GM12878 (cell line): ENCODE results near the gene ANGEL1. TPM values are rescaled to one million over a fixed set of nuclear protein-coding genes. Genes with fewer than 3 reads are reported as not detected.
A peak's percentile ranks its signal among the peaks of the same experiment; 100 is the strongest.

Source experiments
- ATAC-seq: fragments of 200-7000 bp; cut with Tn5 transposase; 3 replicates; pipeline ENCODE4 v1.9.1; 2020; ENCODE audit warnings: mild to moderate bottlenecking, moderate library complexity
- BruUV-seq: library from RNA; stranded (reverse); fragments of 400-500 nt; replicated peaks from 2 replicates; lab custom pipeline; 2021; lab: Mats Ljungman, UMichigan
- CTCF ChIA-PET: fragments of 300-600 bp; sonication (Branson Sonifier 250); formaldehyde crosslinking; extraction: SDS; loops from one replicate; lab custom pipeline; 2021; ENCODE audit warnings: inconsistent platforms; lab: Yijun Ruan, JAX
- POLR2A ChIA-PET: fragments of 350-600 bp; formaldehyde crosslinking; extraction: SDS; loops from one replicate; lab custom pipeline; 2021; ENCODE audit warnings: inconsistent platforms; lab: Charles Lee
- RAD21 ChIA-PET: fragments of 300-600 bp; sonication (Branson Sonifier 250); formaldehyde crosslinking; loops from one replicate; lab custom pipeline; 2023; ENCODE audit warnings: antibody characterized with exemption; ENCODE audit not compliant: unreplicated experiment; lab: Charles Lee
- SMC1A ChIA-PET: fragments of 300-600 bp; sonication (Branson Sonifier 250); formaldehyde crosslinking; loops from one replicate; lab custom pipeline; 2023; ENCODE audit not compliant: unreplicated experiment, uncharacterized antibody; lab: Charles Lee
- DNase-seq: peaks from one replicate; pipeline ENCODE4 v3.0.0-alpha.2; 2011; ENCODE audit warnings: low read depth, low spot score
- FAIRE-seq: peaks from 3 replicates; lab custom pipeline; 2011; peaks lifted over from hg19 to GRCh38; lab: Jason Lieb, UNC
- H2AFZ ChIP-seq: 2 replicates; pipeline ENCODE4 v1.6.0; 2011; ENCODE audit warnings: low read depth, low read length, control low read depth; ENCODE audit not compliant: control insufficient read depth
- H3K27ac ChIP-seq: 2 replicates; pipeline ENCODE4 v1.5.1; 2011; ENCODE audit warnings: control low read depth; ENCODE audit not compliant: control insufficient read depth, insufficient read depth
- H3K27me3 ChIP-seq, 2 experiments: replicated peaks in 1 of 2; 2 replicates each; pipeline versions ENCODE4 v1.6.0 to v1.6.1; 2011; ENCODE audit warnings: low read length in 1 of 2; ENCODE audit not compliant: control insufficient read depth in 2 of 2, insufficient read depth in 2 of 2
- H3K36me3 ChIP-seq, 2 experiments: 2 replicates each; pipeline ENCODE4 v1.5.1; 2011; ENCODE audit warnings: low read length in 1 of 2; ENCODE audit not compliant: control insufficient read depth in 2 of 2, insufficient read depth in 2 of 2
- H3K4me1 ChIP-seq: 2 replicates; pipeline ENCODE4 v1.6.1; 2011; ENCODE audit warnings: mild to moderate bottlenecking, low read length, moderate library complexity, mixed read lengths; ENCODE audit not compliant: control insufficient read depth, insufficient read depth
- H3K4me2 ChIP-seq: 2 replicates; pipeline ENCODE4 v1.6.0; 2011; ENCODE audit warnings: control low read depth; ENCODE audit not compliant: control insufficient read depth, insufficient read depth
- H3K4me3 ChIP-seq: fragments of 200-600 bp; sonication (generic); 2 replicates; pipeline ENCODE4 v1.5.1; 2016
- H3K79me2 ChIP-seq: 2 replicates; pipeline ENCODE4 v1.6.0; 2011; ENCODE audit warnings: low read length; ENCODE audit not compliant: control insufficient read depth, insufficient read depth
- H3K9ac ChIP-seq: 2 replicates; pipeline ENCODE4 v1.8.0; 2011; ENCODE audit warnings: low read length, control low read depth, mixed read lengths; ENCODE audit not compliant: control insufficient read depth, insufficient read depth
- H3K9me3 ChIP-seq: replicated peaks from 3 replicates; pipeline ENCODE4 v1.5.1; 2011; ENCODE audit warnings: mild to moderate bottlenecking, low read length; ENCODE audit not compliant: control insufficient read depth, insufficient read depth
- H4K20me1 ChIP-seq: 2 replicates; pipeline ENCODE4 v1.6.0; 2011; ENCODE audit not compliant: control insufficient read depth, insufficient read depth
- BACH1 ChIP-seq: fragments of 450-650 bp; IDR thresholded peaks from 2 replicates; pipeline ENCODE4 v1.6.1; 2017; ENCODE audit warnings: mild to moderate bottlenecking, borderline replicate concordance
- BRCA1 ChIP-seq: IDR thresholded peaks from 2 replicates; pipeline ENCODE4 v1.6.1; 2011; ENCODE audit warnings: low read depth, low read length, improper control_type of control experiment
- CREM ChIP-seq: IDR thresholded peaks from 2 replicates; pipeline ENCODE4 v1.6.1; 2014; ENCODE audit warnings: antibody characterized with exemption, low read depth
- ELK1 ChIP-seq: IDR thresholded peaks from 2 replicates; pipeline ENCODE4 v1.6.1; 2012; ENCODE audit warnings: low read depth, low read length, improper control_type of control experiment
- NR2C1 ChIP-seq: fragments of 450-650 bp; IDR thresholded peaks from 2 replicates; pipeline ENCODE4 v1.6.1; 2017; ENCODE audit warnings: antibody characterized with exemption, mild to moderate bottlenecking, moderate library complexity
- RCOR1 ChIP-seq: conservative IDR thresholded peaks from 2 replicates; pipeline ENCODE4 v1.6.1; 2012; ENCODE audit warnings: low read depth, low read length, improper control_type of control experiment
- TCF7 ChIP-seq: IDR thresholded peaks from 2 replicates; pipeline ENCODE4 v1.6.1; 2014; ENCODE audit warnings: antibody characterized with exemption, borderline replicate concordance
- ZNF687 ChIP-seq: fragments of 450-650 bp; IDR thresholded peaks from 2 replicates; pipeline ENCODE4 v1.6.1; 2017; ENCODE audit warnings: mild to moderate bottlenecking, moderate library complexity
- WGBS: methylation state at CpG from one replicate; pipeline ENCODE4 v1.1.6; 2016; ENCODE audit warnings: low lambda C conversion rate; ENCODE audit not compliant: insufficient replicate concordance, insufficient coverage; ENCODE audit errors: missing lambda C conversion rate; 5-methylcytosine and 5-hydroxymethylcytosine counted together
- in situ Hi-C: fragments of 300-500 bp; cut with MboI; formaldehyde crosslinking; loops from 9 replicates; pipeline ENCODE4 v1.14.3; 2018; ENCODE audit warnings: mixed read lengths
- intact Hi-C: fragments of 100-400 bp; cut with micrococcal nuclease; formaldehyde crosslinking; loops from one replicate; pipeline ENCODE4 v1.14.2; 2022; ENCODE audit not compliant: unreplicated experiment
- polyA plus RNA-seq, 11 experiments: library from polyadenylated mRNA; depleted of rRNA in 4 of 11; unstranded in 6 of 11; stranded (reverse) in 5 of 11; fragments of >200 nt; fragmentation: Nextera tagmentation in 4 of 11; fragmentation: Illumina TruSeq in 1 of 11; extraction: Ambion mirVana in 4 of 11; extraction: Trizol in 1 of 11; gene quantifications; 1 replicate in 1 of 11; 2 replicates in 10 of 11; pipeline versions ENCODE4 v1.2.1 to v1.2.3, GENCODE V29; 2011 to 2016; ENCODE audit warnings: inconsistent platforms in 2 of 11, missing spikeins in 2 of 11, low read depth in 1 of 11
- total RNA-seq, 4 experiments: library from RNA; depleted of rRNA in 3 of 4; stranded (reverse); fragments of >200 nt in 3 of 4; fragmentation: Illumina TruSeq in 1 of 4; extraction: Trizol in 1 of 4; gene quantifications; 2 replicates each; pipeline versions ENCODE4 v1.2.1 to v1.2.3, GENCODE V29; 2013 to 2021
- TF ChIP-seq, protein P1 (sequence below): fragments of 450-650 bp; IDR thresholded peaks from 2 replicates; pipeline ENCODE4 v1.6.1; 2014; ENCODE audit warnings: mild to moderate bottlenecking

Gene ANGEL1
- total and polyA plus RNA-seq, 10 of the 15 experiments (the other 5 are each of a cell fraction or from before 2014, with no cell fraction given): 1.7 to 29.7 (median 12.3) TPM

GRCh38 chr14:76760331-76761135 is 52.1 kb downstream of the ANGEL1 start:
- CTCF ChIA-PET: interaction anchor here (1.2 to 1.4 kb wide), 2 partner anchors 24 to 51 kb away, joined by 3 to 4 read pairs; no protein-coding TSS in a partner anchor
- Histone ChIP-seq H3K27me3 (peaks cover 2 to 7% of the 10 kb centered on the region in 2 experiments), H3K4me3 (peak overlapping the region; percentile 71), H3K79me2 (no peaks in the 10 kb centered on the region), H4K20me1 (no peaks in the 10 kb centered on the region), H3K4me1 (no peaks in the 10 kb centered on the region; the same call in 1 of the 2 replicates), H3K4me2 (peak overlapping the region; percentile 78), H3K36me3 (no peaks in the 10 kb centered on the region), H2AFZ (peak overlapping the region; percentile 66), H3K9ac (no peak overlapping the region), H3K9me3 (no peaks in the 10 kb centered on the region), H3K27ac (no peak overlapping the region)
- no TSS peak for BruUV-seq
- TF ChIP-seq BACH1 (no peak), NR2C1 (no peak), RCOR1 (no peak), TCF7 (no peak), ZNF687 (no peak), CREM (no peak), ELK1 (no peak), BRCA1 (no peak)
- TF ChIP-seq, protein P1, sequence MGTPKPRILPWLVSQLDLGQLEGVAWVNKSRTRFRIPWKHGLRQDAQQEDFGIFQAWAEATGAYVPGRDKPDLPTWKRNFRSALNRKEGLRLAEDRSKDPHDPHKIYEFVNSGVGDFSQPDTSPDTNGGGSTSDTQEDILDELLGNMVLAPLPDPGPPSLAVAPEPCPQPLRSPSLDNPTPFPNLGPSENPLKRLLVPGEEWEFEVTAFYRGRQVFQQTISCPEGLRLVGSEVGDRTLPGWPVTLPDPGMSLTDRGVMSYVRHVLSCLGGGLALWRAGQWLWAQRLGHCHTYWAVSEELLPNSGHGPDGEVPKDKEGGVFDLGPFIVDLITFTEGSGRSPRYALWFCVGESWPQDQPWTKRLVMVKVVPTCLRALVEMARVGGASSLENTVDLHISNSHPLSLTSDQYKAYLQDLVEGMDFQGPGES: no peak
- intact Hi-C loops: loop anchor here (5.0 kb wide), 1 partner anchor 52 kb away; the partner anchor contains the start of gene ANGEL1
- RAD21 ChIA-PET: no interaction called here
- SMC1A ChIA-PET: interaction anchor here (1.5 kb wide), 1 partner anchor 50 kb away, joined by 5 read pairs; no protein-coding TSS in a partner anchor
- in situ Hi-C loops: no loop called here
- DNase-seq (no peak), FAIRE-seq (no peak), ATAC-seq (no peak)
- 61% methylated on average over 25 of the region's 26 CpGs for WGBS
- POLR2A ChIA-PET: no interaction called here
